ENCODE data around the gene GADL1. TPM values are rescaled to one million over a fixed set of nuclear protein-coding genes. Genes with fewer than 3 reads are reported as not detected.

GADL1 gene
- total RNA-seq, 1 experiment from 2014 or later: not detected

DNA sequence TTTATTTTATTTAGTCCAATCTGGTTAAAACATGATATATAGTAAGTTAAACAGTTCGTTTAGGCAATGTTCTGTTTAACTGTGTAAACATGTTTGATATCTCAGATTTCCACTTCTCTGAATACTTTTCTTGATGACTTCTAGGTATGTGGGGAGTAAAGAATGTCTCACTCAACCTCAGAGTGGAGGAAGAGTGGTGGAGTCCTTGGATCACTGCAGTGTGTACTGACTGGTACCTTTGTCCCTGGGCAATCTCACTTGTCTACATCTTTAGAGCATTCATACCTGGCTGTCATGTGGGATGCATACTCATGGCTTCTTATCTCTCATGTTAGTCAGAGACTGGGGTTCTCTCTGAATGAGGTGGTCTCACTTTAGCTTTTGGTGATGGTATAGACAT, 15.6 kb downstream of the GADL1 start:
- ChIA-PET CTCF (no interaction called here), POLR2A (ENCODE audit: unreplicated experiment) (no interaction called here)
- Histone ChIP-seq H3K27me3 (ENCODE audit: insufficient read depth, low read depth) (no peaks in the 10 kb centered on the region), H3K36me3 (ENCODE audit: low read depth) (no peaks in the 10 kb centered on the region), H3F3A (ENCODE audit: insufficient read depth, low read depth) (no peaks in the 10 kb centered on the region), H3K79me2 (ENCODE audit: low read depth) (no peaks in the 10 kb centered on the region), H3K4me2 (no peak overlapping the region), H3K9me3 (ENCODE audit: insufficient read depth, low read depth) (no peaks in the 10 kb centered on the region), H2AFZ (no peak overlapping the region), H3K4me3 (no peak overlapping the region), H3K27ac (no peak overlapping the region), H3K4me1 (replicated peaks; ENCODE audit: insufficient read depth) (no peaks in the 10 kb centered on the region), H4K20me1 (ENCODE audit: insufficient read depth) (no peaks in the 10 kb centered on the region), H3K9me2 (ENCODE audit: insufficient read depth) (no peaks in the 10 kb centered on the region)
- DNase-seq: no peak
- intact Hi-C loops (cut with micrococcal nuclease; ENCODE audit: unreplicated experiment): no loop called here
- no peak for TF ChIP-seq EZH2 (IDR thresholded peaks at IDR 0.05; ENCODE audit: low read depth)
- TF ChIP-seq, protein P1, sequence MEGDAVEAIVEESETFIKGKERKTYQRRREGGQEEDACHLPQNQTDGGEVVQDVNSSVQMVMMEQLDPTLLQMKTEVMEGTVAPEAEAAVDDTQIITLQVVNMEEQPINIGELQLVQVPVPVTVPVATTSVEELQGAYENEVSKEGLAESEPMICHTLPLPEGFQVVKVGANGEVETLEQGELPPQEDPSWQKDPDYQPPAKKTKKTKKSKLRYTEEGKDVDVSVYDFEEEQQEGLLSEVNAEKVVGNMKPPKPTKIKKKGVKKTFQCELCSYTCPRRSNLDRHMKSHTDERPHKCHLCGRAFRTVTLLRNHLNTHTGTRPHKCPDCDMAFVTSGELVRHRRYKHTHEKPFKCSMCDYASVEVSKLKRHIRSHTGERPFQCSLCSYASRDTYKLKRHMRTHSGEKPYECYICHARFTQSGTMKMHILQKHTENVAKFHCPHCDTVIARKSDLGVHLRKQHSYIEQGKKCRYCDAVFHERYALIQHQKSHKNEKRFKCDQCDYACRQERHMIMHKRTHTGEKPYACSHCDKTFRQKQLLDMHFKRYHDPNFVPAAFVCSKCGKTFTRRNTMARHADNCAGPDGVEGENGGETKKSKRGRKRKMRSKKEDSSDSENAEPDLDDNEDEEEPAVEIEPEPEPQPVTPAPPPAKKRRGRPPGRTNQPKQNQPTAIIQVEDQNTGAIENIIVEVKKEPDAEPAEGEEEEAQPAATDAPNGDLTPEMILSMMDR (conservative IDR thresholded peaks at IDR 0.05): no peak
- no TSS peak for BruUV-seq (replicated peaks)

- Histone ChIP-seq H3K27ac (no peak overlapping the region), H4K20me1 (ENCODE audit: insufficient read depth) (no peaks in the 10 kb centered on the region), H3K27me3 (ENCODE audit: insufficient read depth, low read depth) (no peaks in the 10 kb centered on the region), H3K9me2 (ENCODE audit: insufficient read depth) (no peaks in the 10 kb centered on the region), H2AFZ (no peak overlapping the region), H3K9me3 (ENCODE audit: insufficient read depth, low read depth) (no peaks in the 10 kb centered on the region), H3K4me3 (no peak overlapping the region), H3K36me3 (ENCODE audit: low read depth) (no peaks in the 10 kb centered on the region), H3K79me2 (ENCODE audit: low read depth) (no peaks in the 10 kb centered on the region), H3K4me1 (replicated peaks; ENCODE audit: insufficient read depth) (no peaks in the 10 kb centered on the region), H3F3A (ENCODE audit: insufficient read depth, low read depth) (no peaks in the 10 kb centered on the region), H3K4me2 (no peak overlapping the region)
- ChIA-PET CTCF (no interaction called here), POLR2A (ENCODE audit: unreplicated experiment) (no interaction called here)
- no TSS peak for BruUV-seq (replicated peaks)
- intact Hi-C loops (cut with micrococcal nuclease; ENCODE audit: unreplicated experiment): no loop called here
- TF ChIP-seq, protein P1 (conservative IDR thresholded peaks at IDR 0.05): no peak
- no peak for TF ChIP-seq EZH2 (IDR thresholded peaks at IDR 0.05; ENCODE audit: low read depth)
- no peak for DNase-seq
These were observed 19.0 kb downstream of the GADL1 start for GRCh38 chr3:30875505-30875904.

DNA sequence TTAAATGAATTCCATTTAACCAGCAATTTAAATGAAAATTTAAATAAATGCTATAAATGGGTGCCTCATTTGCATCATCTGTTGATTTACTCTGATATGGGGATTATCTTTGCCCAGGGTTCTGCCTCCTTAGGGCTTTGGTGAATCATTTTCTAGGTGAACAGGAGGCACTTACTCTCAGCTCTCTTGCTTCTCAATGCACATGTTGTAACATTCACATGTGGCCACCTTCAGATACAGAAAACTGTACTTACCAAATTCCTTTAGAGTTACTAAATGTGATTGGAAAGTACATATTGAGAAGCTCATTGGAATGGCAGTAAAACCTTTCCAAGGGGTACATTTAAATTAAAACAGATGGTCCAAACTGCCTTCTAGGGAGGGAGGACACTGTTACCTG, 20.8 kb downstream of the GADL1 start:
- intact Hi-C loops (cut with micrococcal nuclease; ENCODE audit: unreplicated experiment): no loop called here
- Histone ChIP-seq H4K20me1 (ENCODE audit: insufficient read depth) (no peaks in the 10 kb centered on the region), H3K4me2 (no peak overlapping the region), H3K27me3 (ENCODE audit: insufficient read depth, low read depth) (no peaks in the 10 kb centered on the region), H3K9me3 (ENCODE audit: insufficient read depth, low read depth) (no peaks in the 10 kb centered on the region), H3K4me1 (replicated peaks; ENCODE audit: insufficient read depth) (no peaks in the 10 kb centered on the region), H3K79me2 (ENCODE audit: low read depth) (no peaks in the 10 kb centered on the region), H3K4me3 (no peak overlapping the region), H2AFZ (no peak overlapping the region), H3F3A (ENCODE audit: insufficient read depth, low read depth) (no peaks in the 10 kb centered on the region), H3K9me2 (ENCODE audit: insufficient read depth) (no peaks in the 10 kb centered on the region), H3K36me3 (ENCODE audit: low read depth) (no peaks in the 10 kb centered on the region), H3K27ac (no peak overlapping the region)
- no peak for DNase-seq
- TF ChIP-seq EZH2 (IDR thresholded peaks at IDR 0.05; ENCODE audit: low read depth): no peak
- TF ChIP-seq, protein P1 (conservative IDR thresholded peaks at IDR 0.05): no peak
- POLR2A ChIA-PET (ENCODE audit: unreplicated experiment): no interaction called here
- no TSS peak for BruUV-seq (replicated peaks)
- CTCF ChIA-PET: no interaction called here

All from PC-9 (cell line).